GM21619 (cell line): ENCODE data around the gene GALNT7.

ENCODE experiments used
- ATAC-seq: cut with Tn5 transposase; IDR thresholded peaks from one replicate; pipeline ENCODE4 v1.9.1; 2021; ENCODE audit not compliant: unreplicated experiment

Gene GALNT7

GRCh38 chr4:173233857-173234256, 65.2 kb downstream of the GALNT7 start:
- ATAC-seq: no peak

- no peak for ATAC-seq
Observed at GRCh38 chr4:173235050-173235449, 66.4 kb downstream of the GALNT7 start.

DNA sequence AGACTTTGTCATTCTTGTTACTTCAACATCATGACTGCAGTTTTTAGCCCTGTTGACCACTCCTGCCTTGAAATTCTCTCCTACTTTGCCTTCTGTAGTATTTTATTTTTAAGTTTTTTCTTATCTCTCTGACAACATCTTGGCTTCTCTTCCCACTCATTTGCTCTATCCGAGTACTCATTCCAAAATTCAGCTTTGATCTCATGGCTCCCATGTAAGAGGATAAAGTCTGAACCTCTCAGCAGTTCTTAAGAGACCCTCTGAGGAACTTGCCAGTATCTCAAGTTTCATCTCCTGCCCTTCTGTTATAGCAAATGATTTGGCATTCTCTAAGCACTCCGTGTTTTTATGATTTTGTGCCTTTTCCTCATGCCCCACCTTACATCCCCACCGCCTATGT, 67.7 kb downstream of the GALNT7 start:
- no peak for ATAC-seq

GRCh38 chr4:173237152-173237551, 68.5 kb downstream of the GALNT7 start:
- no peak for ATAC-seq

DNA sequence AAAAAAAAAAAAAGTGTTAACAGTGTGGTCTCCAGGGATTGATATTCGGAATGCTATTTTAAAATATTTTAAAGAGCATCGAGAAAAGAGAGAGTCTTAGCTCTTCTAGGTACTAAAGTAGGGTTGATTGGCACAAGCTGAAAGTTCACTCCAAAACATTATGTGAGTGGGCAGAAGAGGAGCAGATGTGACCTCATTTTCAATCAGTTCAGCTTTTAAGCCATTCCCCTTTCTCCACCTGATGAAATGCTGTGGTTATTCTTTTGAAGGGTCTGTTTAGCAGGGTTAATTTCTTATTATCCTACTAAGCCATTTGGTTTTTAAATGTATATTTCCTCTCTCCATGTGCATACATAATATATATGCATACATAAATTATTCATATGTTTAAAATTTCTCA, 69.2 kb downstream of the GALNT7 start:
- no peak for ATAC-seq

DNA sequence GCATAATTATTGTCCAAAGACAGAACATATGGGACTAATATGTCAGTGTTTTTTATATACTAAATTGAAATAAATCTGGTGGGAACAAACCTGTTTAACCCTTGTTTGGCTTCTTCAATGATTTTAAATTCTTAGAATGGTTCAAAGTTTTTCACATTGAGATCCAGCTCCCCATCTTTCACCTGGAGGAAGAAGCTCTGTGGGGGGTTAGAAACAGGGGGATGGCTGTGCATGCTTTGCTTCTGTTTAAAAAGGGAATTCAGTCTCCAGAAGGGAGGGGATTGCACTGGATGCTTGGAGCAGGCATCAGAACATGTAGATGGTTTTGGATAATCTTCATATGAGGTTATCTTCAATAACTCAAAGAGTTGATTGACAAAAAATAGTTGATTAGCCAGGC, 72.1 kb downstream of the GALNT7 start:
- ATAC-seq: no peak

- ATAC-seq: no peak
Observed at GRCh38 chr4:173242466-173243250, 74.0 kb downstream of the GALNT7 start.

GRCh38 chr4:173243321-173243720, 74.7 kb downstream of the GALNT7 start:
- ATAC-seq: no peak

DNA sequence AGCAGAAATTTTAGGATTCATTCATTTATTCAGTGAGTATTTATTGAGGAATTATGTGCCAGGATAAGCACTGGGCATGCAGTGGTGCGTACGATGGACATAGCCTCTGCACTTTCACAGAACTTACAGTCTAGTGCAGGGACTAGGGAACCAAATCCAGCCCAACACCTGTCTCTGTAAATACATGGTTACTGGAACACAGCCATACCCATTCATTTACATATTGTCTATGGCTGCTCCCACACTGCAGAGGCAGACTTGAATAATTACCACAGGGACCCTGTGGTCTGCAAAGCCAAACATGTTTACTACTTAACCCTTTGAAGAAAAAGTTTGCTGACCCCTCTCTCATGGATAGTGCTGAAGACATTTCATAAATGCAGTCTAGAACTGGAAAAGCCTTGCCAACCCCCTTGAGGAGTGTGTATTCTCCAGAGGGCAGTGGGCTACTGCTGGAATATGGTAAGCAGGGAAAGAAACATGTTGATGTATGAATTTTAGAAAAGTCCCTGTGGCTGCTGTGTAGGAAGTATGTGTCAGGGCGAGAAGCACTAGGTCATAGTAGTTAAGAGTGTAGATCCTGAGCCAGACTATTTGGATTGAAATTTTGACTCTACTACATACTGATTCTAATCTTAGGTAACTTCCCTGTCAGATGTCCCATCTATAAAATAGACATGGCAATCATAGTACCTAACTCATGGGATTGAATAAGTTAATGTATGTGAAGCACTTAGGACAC, 75.5 kb downstream of the GALNT7 start:
- ATAC-seq: peak; percentile 70

- ATAC-seq: no peak
Observed at GRCh38 chr4:173245952-173246351, 77.3 kb downstream of the GALNT7 start.

- ATAC-seq: peak; percentile 63
Observed at GRCh38 chr4:173246719-173247118, 78.1 kb downstream of the GALNT7 start.

GRCh38 chr4:173247321-173247720, 78.7 kb downstream of the GALNT7 start:
- no peak for ATAC-seq

DNA sequence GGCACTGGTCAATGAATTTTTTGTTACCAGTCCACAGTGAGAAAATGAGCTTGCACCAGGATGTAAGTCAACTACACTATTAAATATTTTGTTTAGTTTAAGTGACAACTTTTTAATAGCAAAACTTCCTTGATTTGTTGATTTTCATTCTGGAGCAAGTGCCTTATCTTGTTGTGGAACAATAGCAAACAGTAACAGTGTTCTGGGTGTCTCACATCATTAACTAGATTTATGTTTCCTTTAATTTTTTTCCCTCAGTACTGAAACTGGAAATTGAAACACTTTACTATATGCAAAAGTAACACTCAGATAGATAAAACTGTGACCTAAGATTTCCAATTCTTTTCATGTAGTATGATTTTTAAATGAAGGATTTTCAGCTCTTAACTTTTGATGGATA, 80.1 kb downstream of the GALNT7 start:
- no peak for ATAC-seq

GRCh38 chr4:173252024-173252935, 83.7 kb downstream of the GALNT7 start:
- peak; percentile 94 for ATAC-seq

GRCh38 chr4:173253561-173253960, 85.0 kb downstream of the GALNT7 start:
- no peak for ATAC-seq

GRCh38 chr4:173254646-173255045, 86.0 kb downstream of the GALNT7 start:
- ATAC-seq: no peak

DNA sequence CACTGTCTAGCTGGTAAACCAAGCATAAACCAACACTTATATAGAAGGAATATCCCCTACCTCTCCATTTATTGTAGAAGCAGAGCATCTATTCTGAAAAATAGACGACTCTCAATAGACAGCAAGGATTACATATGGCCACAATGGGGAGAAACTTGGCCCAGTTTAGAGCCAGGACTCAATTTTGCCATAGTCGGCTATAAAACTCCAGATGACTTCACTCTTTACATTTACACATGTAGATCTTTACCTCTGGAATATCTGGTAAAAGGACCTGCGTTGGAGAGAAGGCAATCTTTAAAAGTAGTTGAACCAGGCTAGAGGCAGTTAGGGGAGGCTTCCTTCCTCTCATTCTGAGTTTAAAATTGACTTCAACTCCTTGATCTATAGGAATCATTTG, 88.2 kb downstream of the GALNT7 start:
- no peak for ATAC-seq

DNA sequence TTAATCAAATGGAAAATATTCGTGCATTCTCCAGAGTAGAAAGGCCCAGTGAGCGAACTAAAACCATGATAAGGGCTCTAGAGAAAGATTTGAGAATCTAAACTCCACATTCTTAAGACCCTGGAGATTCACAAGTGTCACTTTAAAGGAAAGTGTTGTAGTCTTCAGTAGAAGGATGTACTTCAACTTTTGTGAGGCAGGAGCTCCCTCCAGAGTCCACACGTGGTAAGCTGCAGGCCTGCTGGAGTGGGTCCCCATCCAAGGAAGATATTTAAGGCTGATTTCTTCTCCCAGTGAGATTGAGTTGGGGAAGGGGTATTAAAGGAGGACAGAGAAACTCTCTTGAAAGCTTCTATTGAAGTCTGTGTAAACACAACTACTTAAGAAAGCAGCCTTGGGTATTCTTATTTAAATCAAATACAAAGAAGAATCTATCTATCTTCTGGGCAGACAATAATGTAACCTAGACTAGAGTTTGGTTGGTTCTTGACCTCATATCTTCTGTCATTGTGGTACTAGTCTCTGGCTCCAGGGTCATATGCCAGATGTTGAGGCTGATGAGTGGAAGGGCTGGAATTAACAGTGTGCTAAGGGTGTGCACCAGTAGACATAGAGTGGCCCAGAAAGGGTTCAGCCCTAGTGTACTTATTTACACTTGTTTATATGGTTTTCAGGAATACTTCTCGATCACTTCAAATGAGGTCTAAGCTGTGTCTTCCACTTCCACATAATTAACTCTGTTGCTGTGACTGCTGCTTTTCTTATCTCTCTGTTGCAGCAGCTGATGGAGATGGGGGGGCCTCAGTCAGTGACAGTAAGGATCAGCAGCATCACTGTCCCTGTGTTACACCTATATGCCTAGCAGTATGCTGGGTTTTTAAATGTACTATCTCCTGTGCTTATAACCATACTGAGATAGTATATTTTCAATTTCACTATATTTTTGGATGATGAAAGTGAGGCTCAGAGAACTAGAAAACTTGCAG, 89.4 kb downstream of the GALNT7 start:
- ATAC-seq: peak; percentile 93

- no peak for ATAC-seq
Observed at GRCh38 chr4:173258866-173259265, 90.3 kb downstream of the GALNT7 start.

GRCh38 chr4:173259310-173259709, 90.7 kb downstream of the GALNT7 start:
- ATAC-seq: no peak
